ENCODE results near the gene USB1. TPM values are rescaled to one million over a fixed set of nuclear protein-coding genes. Genes with fewer than 3 reads are reported as not detected.

Gene USB1
- total RNA-seq, 1 donor from 2014 or later: 37.9 TPM

- H3K4me3 Mint-ChIP-seq (ENCODE audit: unreplicated experiment): no peak overlapping the region
- peak; percentile 59 for DNase-seq (ENCODE audit: low spot score)
- no peaks in the 10 kb centered on the region for H3K9me3 Mint-ChIP-seq (ENCODE audit: low read depth)
- peaks cover 10% of the 10 kb centered on the region for H3K4me1 Mint-ChIP-seq (ENCODE audit: low read depth)
- TF ChIP-seq, protein P1, sequence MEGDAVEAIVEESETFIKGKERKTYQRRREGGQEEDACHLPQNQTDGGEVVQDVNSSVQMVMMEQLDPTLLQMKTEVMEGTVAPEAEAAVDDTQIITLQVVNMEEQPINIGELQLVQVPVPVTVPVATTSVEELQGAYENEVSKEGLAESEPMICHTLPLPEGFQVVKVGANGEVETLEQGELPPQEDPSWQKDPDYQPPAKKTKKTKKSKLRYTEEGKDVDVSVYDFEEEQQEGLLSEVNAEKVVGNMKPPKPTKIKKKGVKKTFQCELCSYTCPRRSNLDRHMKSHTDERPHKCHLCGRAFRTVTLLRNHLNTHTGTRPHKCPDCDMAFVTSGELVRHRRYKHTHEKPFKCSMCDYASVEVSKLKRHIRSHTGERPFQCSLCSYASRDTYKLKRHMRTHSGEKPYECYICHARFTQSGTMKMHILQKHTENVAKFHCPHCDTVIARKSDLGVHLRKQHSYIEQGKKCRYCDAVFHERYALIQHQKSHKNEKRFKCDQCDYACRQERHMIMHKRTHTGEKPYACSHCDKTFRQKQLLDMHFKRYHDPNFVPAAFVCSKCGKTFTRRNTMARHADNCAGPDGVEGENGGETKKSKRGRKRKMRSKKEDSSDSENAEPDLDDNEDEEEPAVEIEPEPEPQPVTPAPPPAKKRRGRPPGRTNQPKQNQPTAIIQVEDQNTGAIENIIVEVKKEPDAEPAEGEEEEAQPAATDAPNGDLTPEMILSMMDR (IDR thresholded peaks at IDR 0.05): no peak
- no peaks in the 10 kb centered on the region for H3K36me3 Mint-ChIP-seq (ENCODE audit: low read depth)
- H3K27me3 Mint-ChIP-seq (ENCODE audit: low read depth): peaks cover 4% of the 10 kb centered on the region
- H3K27ac Mint-ChIP-seq (ENCODE audit: unreplicated experiment): no peak overlapping the region
These were observed 26.8 kb downstream of the USB1 start for GRCh38 chr16:58027916-58028455.

GRCh38 chr16:58028541-58029070 lies 27.4 kb downstream of the USB1 start:
- Mint-ChIP-seq H3K36me3 (ENCODE audit: low read depth) (no peaks in the 10 kb centered on the region), H3K9me3 (ENCODE audit: low read depth) (no peaks in the 10 kb centered on the region), H3K27ac (ENCODE audit: unreplicated experiment) (peak overlapping the region; percentile 36), H3K27me3 (ENCODE audit: low read depth) (peaks cover 4% of the 10 kb centered on the region), H3K4me3 (ENCODE audit: unreplicated experiment) (no peak overlapping the region), H3K4me1 (ENCODE audit: low read depth) (peaks cover 6% of the 10 kb centered on the region)
- DNase-seq (ENCODE audit: low spot score): peak; percentile 74
- TF ChIP-seq, protein P1 (IDR thresholded peaks at IDR 0.05): no peak

DNA sequence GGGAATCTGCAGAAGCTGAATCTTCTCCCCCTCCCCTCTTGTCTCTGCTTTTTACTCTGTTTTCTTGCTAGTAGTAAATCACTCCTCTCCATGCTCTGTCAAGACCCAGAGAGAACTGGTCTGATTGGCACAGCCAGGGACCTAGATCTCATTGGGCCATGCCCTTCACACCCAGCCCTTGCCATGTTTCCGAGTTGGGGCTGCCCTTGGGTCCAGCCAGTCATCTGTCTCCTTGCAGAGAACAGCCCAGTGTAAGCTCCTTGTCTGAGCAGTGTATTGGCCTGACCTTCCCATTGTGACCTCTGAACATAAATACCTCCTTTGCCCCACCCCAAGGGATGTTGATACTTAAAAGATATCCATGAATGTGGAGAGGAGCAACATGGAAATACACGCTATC lies 28.2 kb downstream of the USB1 start:
- no peak for DNase-seq (ENCODE audit: low spot score)
- H3K4me1 Mint-ChIP-seq (ENCODE audit: low read depth): peaks cover 6% of the 10 kb centered on the region
- H3K9me3 Mint-ChIP-seq (ENCODE audit: low read depth): no peaks in the 10 kb centered on the region
- no peaks in the 10 kb centered on the region for H3K36me3 Mint-ChIP-seq (ENCODE audit: low read depth)
- H3K27ac Mint-ChIP-seq (ENCODE audit: unreplicated experiment): no peak overlapping the region
- no peak overlapping the region for H3K4me3 Mint-ChIP-seq (ENCODE audit: unreplicated experiment)
- TF ChIP-seq, protein P1 (IDR thresholded peaks at IDR 0.05): no peak
- H3K27me3 Mint-ChIP-seq (ENCODE audit: low read depth): peaks cover 4% of the 10 kb centered on the region

- no peaks in the 10 kb centered on the region for H3K36me3 Mint-ChIP-seq (ENCODE audit: low read depth)
- H3K4me1 Mint-ChIP-seq (ENCODE audit: low read depth): no peaks in the 10 kb centered on the region
- peak; percentile 58 for DNase-seq (ENCODE audit: low spot score)
- H3K9me3 Mint-ChIP-seq (ENCODE audit: low read depth): no peaks in the 10 kb centered on the region
- H3K27me3 Mint-ChIP-seq (ENCODE audit: low read depth): no peaks in the 10 kb centered on the region
- TF ChIP-seq, protein P1 (IDR thresholded peaks at IDR 0.05): no peak
- H3K27ac Mint-ChIP-seq (ENCODE audit: unreplicated experiment): no peak overlapping the region
- no peak overlapping the region for H3K4me3 Mint-ChIP-seq (ENCODE audit: unreplicated experiment)
These were observed 29.1 kb downstream of the USB1 start for GRCh38 chr16:58030136-58030840.

DNA sequence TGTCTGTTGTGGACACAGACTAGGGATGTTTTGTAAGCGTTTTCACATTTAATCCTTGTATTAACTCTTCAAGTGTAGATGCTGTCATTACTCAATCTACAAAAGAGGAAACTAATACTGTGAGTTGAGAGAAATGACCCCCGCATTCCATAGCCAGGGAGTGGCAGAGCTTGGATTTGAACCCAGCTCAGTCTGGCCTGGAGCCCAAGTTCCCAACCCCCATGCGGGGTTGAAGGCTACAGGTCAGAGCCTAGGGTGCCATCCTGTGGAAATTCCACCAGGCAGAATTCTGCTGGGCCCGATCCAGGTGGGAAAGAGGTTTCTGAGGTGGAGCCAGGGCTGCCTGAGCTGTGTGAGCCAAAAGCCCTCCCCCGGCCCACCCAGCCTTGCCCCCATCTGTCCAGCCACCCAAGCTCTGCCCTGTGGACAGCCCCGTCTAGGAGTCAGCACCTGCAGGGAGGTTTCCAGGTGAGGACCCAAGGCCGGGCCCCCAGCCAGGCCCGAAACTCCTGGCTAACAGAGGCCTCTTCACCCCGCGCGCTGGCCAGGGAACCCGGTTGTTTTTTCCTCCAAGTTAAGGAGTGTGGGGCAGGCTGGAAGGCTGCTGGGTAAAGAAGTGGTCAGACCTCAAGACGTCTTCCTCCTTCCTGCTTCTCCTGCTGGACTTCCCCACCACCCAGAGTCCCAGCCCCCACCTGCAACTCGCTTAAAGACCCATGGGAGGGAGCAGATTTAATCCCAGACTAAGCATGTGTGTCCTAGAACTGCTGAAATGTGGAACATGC lies 30.0 kb downstream of the USB1 start:
- Mint-ChIP-seq H3K27me3 (ENCODE audit: low read depth) (no peaks in the 10 kb centered on the region), H3K36me3 (ENCODE audit: low read depth) (no peaks in the 10 kb centered on the region)

More for the DNA sequence above, 30.0 kb downstream of the USB1 start:
- H3K4me3 Mint-ChIP-seq (ENCODE audit: unreplicated experiment): no peak overlapping the region
- peak; percentile 63 for DNase-seq (ENCODE audit: low spot score)
- TF ChIP-seq, protein P1 (IDR thresholded peaks at IDR 0.05): no peak
- no peaks in the 10 kb centered on the region for H3K4me1 Mint-ChIP-seq (ENCODE audit: low read depth)
- H3K9me3 Mint-ChIP-seq (ENCODE audit: low read depth): no peaks in the 10 kb centered on the region
- no peak overlapping the region for H3K27ac Mint-ChIP-seq (ENCODE audit: unreplicated experiment)
